ENCODE measurements around the gene IL12B. TPM values are rescaled to one million over a fixed set of nuclear protein-coding genes. Genes with fewer than 3 reads are reported as not detected.
"Not testable (repeated sequence)": the region's sequence is repeated elsewhere in the genome, so short reads cannot be mapped to it uniquely, and the experiment has no call there.

Gene IL12B
- total RNA-seq (not detected), polyA plus RNA-seq (not detected)
- long read RNA-seq, donor 1 = 0 reads
- long read RNA-seq, donor 2 = 0 reads
- long read RNA-seq, donor 3 = 0 reads

GRCh38 chr5:159330131-159330800 is at the start of gene IL12B:
Gene IL12B, minus strand, starts transcription at chr5:159330487. Its CDS starts 3,705 bp downstream, at chr5:159326782.
- H3K27me3 ChIP-seq = no peaks in the 10 kb centered on the region
- no peaks in the 10 kb centered on the region for H3K36me3 ChIP-seq
- H3K4me3 ChIP-seq = no peak within 1 kb of the TSS
- no peaks in the 10 kb centered on the region for H3K9me3 ChIP-seq
- intact Hi-C loops (cut with DNase I) = no loop called here
- WGBS, 3 donors = 34 to 40% (median 40%) methylated on average over 4 of the region's 4 CpGs
- DNase-seq = no peak
- peaks cover 5% of the 10 kb centered on the region for H3K4me1 ChIP-seq (ENCODE audit: insufficient read depth)
- TF ChIP-seq EP300 (IDR thresholded peaks at IDR 0.05) (no peak), POLR2A (IDR thresholded peaks at IDR 0.05) (no peak), CTCF (IDR thresholded peaks at IDR 0.05) (no peak)
- H3K27ac ChIP-seq = no peak within 1 kb of the TSS

- DNase-seq = no peak
- H3K9me3 ChIP-seq = peaks cover 0 to 4% of the 10 kb centered on the region in 2 donors
- H3K36me3 ChIP-seq = no peaks in the 10 kb centered on the region
- intact Hi-C loops (cut with DNase I) = no loop called here
- TF ChIP-seq CTCF (IDR thresholded peaks at IDR 0.05) (no peak), POLR2A (IDR thresholded peaks at IDR 0.05) (no peak), EP300 (IDR thresholded peaks at IDR 0.05) (no peak)
- no peak overlapping the region for H3K27ac ChIP-seq
- H3K4me1 ChIP-seq (ENCODE audit: insufficient read depth) = no peaks in the 10 kb centered on the region
- no peak overlapping the region for H3K4me3 ChIP-seq
- H3K27me3 ChIP-seq = no peaks in the 10 kb centered on the region
Measured at GRCh38 chr5:159377653-159378052, 47.4 kb upstream of the IL12B start.

- H3K36me3 ChIP-seq; H3K27me3 ChIP-seq; intact Hi-C loops (cut with DNase I); DNase-seq; H3K27ac ChIP-seq; H3K4me3 ChIP-seq; H3K4me1 ChIP-seq (ENCODE audit: insufficient read depth); H3K9me3 ChIP-seq: not testable (repeated sequence)
- WGBS, 3 donors = 46 to 60% (median 57%) methylated on average over 1 of the region's 1 CpG
Measured at GRCh38 chr5:159367866-159368265, 37.6 kb upstream of the IL12B start.

GRCh38 chr5:159366776-159367175 is 36.5 kb upstream of the IL12B start:
- intact Hi-C loops (cut with DNase I); H3K27ac ChIP-seq: not testable (repeated sequence)
- 90 to 94% (median 93%) methylated on average over 5 of the region's 5 CpGs for WGBS, 3 donors

GRCh38 chr5:159362220-159362619 is 31.9 kb upstream of the IL12B start:
- intact Hi-C loops (cut with DNase I) = no loop called here

More at GRCh38 chr5:159366776-159367175, 36.5 kb upstream of the IL12B start:
- not testable (repeated sequence) for H3K4me1 ChIP-seq (ENCODE audit: insufficient read depth); DNase-seq; H3K36me3 ChIP-seq; H3K9me3 ChIP-seq; H3K4me3 ChIP-seq; H3K27me3 ChIP-seq

GRCh38 chr5:159359871-159360270 is 29.6 kb upstream of the IL12B start:
- H3K4me1 ChIP-seq (ENCODE audit: insufficient read depth); H3K9me3 ChIP-seq; H3K4me3 ChIP-seq; intact Hi-C loops (cut with DNase I); DNase-seq; H3K27ac ChIP-seq; H3K27me3 ChIP-seq; H3K36me3 ChIP-seq: not testable (repeated sequence)
- WGBS, 3 donors = 80% methylated on average over 7 of the region's 7 CpGs

More at GRCh38 chr5:159362220-159362619, 31.9 kb upstream of the IL12B start:
- no peak for DNase-seq
- TF ChIP-seq CTCF (IDR thresholded peaks at IDR 0.05) = no peak
- TF ChIP-seq POLR2A (IDR thresholded peaks at IDR 0.05) = no peak
- TF ChIP-seq EP300 (IDR thresholded peaks at IDR 0.05) = no peak
- no peaks in the 10 kb centered on the region for H3K4me1 ChIP-seq (ENCODE audit: insufficient read depth)
- no peaks in the 10 kb centered on the region for H3K36me3 ChIP-seq
- H3K27ac ChIP-seq = no peak overlapping the region
- no peaks in the 10 kb centered on the region for H3K9me3 ChIP-seq
- H3K27me3 ChIP-seq = no peaks in the 10 kb centered on the region
- no peak overlapping the region for H3K4me3 ChIP-seq
